GM23338 (cell line): ENCODE measurements around the gene COL24A1.

ENCODE experiments used
- CTCF ChIP-seq, 2 experiments: fragments of 200-600 bp in 1 of 2; sonication (generic) in 1 of 2; conservative IDR thresholded peaks; 2 replicates each; pipeline versions ENCODE4 v1.5.1 to v1.6.1; 2016 to 2017; ENCODE audit warnings: antibody characterized with exemption in 2 of 2, low read depth in 2 of 2, mild to moderate bottlenecking in 2 of 2, moderate library complexity in 1 of 2
- EZH2 ChIP-seq: fragments of 200-600 bp; sonication (generic); IDR thresholded peaks from one replicate; pipeline ENCODE4 v1.8.0; 2017; ENCODE audit warnings: antibody characterized with exemption, mild to moderate bottlenecking, low read depth; ENCODE audit not compliant: unreplicated experiment
- POLR2AphosphoS5 ChIP-seq: IDR thresholded peaks from 2 replicates; pipeline ENCODE4 v1.6.1; 2016; ENCODE audit warnings: antibody characterized with exemption, low read depth
- REST ChIP-seq: IDR thresholded peaks from one replicate; pipeline ENCODE4 v1.6.1; 2018; ENCODE audit warnings: antibody characterized with exemption; ENCODE audit not compliant: unreplicated experiment

GRCh38 chr1:86084998-86085397 lies 71.6 kb downstream of the COL24A1 start:
- no peak for TF ChIP-seq CTCF (conservative IDR thresholded peaks at IDR 0.05; ENCODE audit: low read depth in 2 of 2)
- no peak for TF ChIP-seq EZH2
- no peak for TF ChIP-seq REST
- TF ChIP-seq POLR2AphosphoS5: no peak
